IMR-90 (cell line): ENCODE results near the gene CACNA2D3. TPM values are rescaled to one million over a fixed set of nuclear protein-coding genes. Genes with fewer than 3 reads are reported as not detected.

Experiments used
- ATAC-seq: fragments of 200-7000 bp; cut with Tn5 transposase; 2 replicates; pipeline ENCODE4 v1.9.1; 2020; ENCODE audit warnings: low read depth, mild to moderate bottlenecking, moderate library complexity
- BruUV-seq: library from RNA; stranded (reverse); fragments of 400-500 nt; replicated peaks from 2 replicates; lab custom pipeline; 2021; lab: Mats Ljungman, UMichigan
- CTCF ChIA-PET: fragments of 300-600 bp; formaldehyde crosslinking; extraction: SDS; loops from one replicate; lab custom pipeline; 2021; ENCODE audit warnings: antibody characterized with exemption; lab: Yijun Ruan, JAX
- POLR2A ChIA-PET: fragments of 300-600 bp; sonication (Branson Sonifier 250); formaldehyde crosslinking; loops from one replicate; lab custom pipeline; 2022; ENCODE audit warnings: antibody characterized with exemption; ENCODE audit not compliant: unreplicated experiment; lab: Charles Lee
- DNase-seq: peaks from one replicate; pipeline ENCODE4 v3.0.0; 2013
- H2AFZ ChIP-seq: replicated peaks from 2 replicates; pipeline ENCODE3; 2013; ENCODE audit warnings: low read length, mild to moderate bottlenecking; ENCODE audit not compliant: poor library complexity
- H2AK5ac ChIP-seq: 2 replicates; pipeline ENCODE4 v1.6.1; 2013; ENCODE audit warnings: low read depth, low read length, inconsistent platforms
- H2AK9ac ChIP-seq: replicated peaks from 2 replicates; pipeline ENCODE3; 2013; ENCODE audit warnings: mild to moderate bottlenecking, low read depth, low read length, moderate library complexity; ENCODE audit not compliant: poor library complexity
- H2BK120ac ChIP-seq: 2 replicates; pipeline ENCODE4 v1.6.1; 2013; ENCODE audit warnings: low read depth, low read length, inconsistent platforms
- H2BK15ac ChIP-seq: 3 replicates; pipeline ENCODE4 v1.6.1; 2013; ENCODE audit warnings: low read depth, low read length, inconsistent platforms
- H2BK20ac ChIP-seq: 2 replicates; pipeline ENCODE4 v1.6.1; 2013; ENCODE audit warnings: low read depth, mild to moderate bottlenecking, inconsistent platforms, low read length, moderate library complexity
- H2BK5ac ChIP-seq: 2 replicates; pipeline ENCODE4 v1.6.1; 2013; ENCODE audit warnings: mild to moderate bottlenecking, low read depth, low read length, inconsistent platforms; ENCODE audit not compliant: poor library complexity, severe bottlenecking
- H3K14ac ChIP-seq: replicated peaks from 2 replicates; pipeline ENCODE4 v1.6.1; 2013; ENCODE audit warnings: low read depth, low read length, inconsistent platforms
- H3K18ac ChIP-seq: 2 replicates; pipeline ENCODE4 v1.6.1; 2013; ENCODE audit warnings: low read depth, low read length, control low read depth
- H3K23ac ChIP-seq: 2 replicates; pipeline ENCODE4 v1.6.1; 2013; ENCODE audit warnings: low read depth, low read length, inconsistent platforms
- H3K27ac ChIP-seq: 2 replicates; pipeline ENCODE4 v1.5.1; 2013; ENCODE audit warnings: mild to moderate bottlenecking, control low read depth, low read length; ENCODE audit not compliant: insufficient read depth
- H3K27me3 ChIP-seq: 2 replicates; pipeline ENCODE4 v1.6.1; 2013; ENCODE audit warnings: low read length; ENCODE audit not compliant: control insufficient read depth, insufficient read depth
- H3K36me3 ChIP-seq: 2 replicates; pipeline ENCODE4 v1.6.1; 2013; ENCODE audit warnings: low read length, mixed read lengths; ENCODE audit not compliant: control insufficient read depth, insufficient read depth
- H3K4ac ChIP-seq: 2 replicates; pipeline ENCODE4 v1.6.1; 2013; ENCODE audit warnings: low read depth, low read length, inconsistent platforms
- H3K4me1 ChIP-seq: 2 replicates; pipeline ENCODE4 v1.6.1; 2013; ENCODE audit warnings: low read length, mixed read lengths; ENCODE audit not compliant: control insufficient read depth, insufficient read depth
- H3K4me2 ChIP-seq: 2 replicates; pipeline ENCODE4 v1.6.1; 2013; ENCODE audit warnings: low read depth, mild to moderate bottlenecking, control low read depth, low read length, moderate library complexity
- H3K4me3 ChIP-seq: 2 replicates; pipeline ENCODE4 v1.5.1; 2013; ENCODE audit warnings: low read depth, mild to moderate bottlenecking, control low read depth, low read length, moderate library complexity; ENCODE audit not compliant: insufficient read depth
- H3K56ac ChIP-seq: 2 replicates; pipeline ENCODE4 v1.6.1; 2013; ENCODE audit warnings: low read length, inconsistent platforms; ENCODE audit not compliant: insufficient read depth; ENCODE audit errors: extremely low read depth
- H3K79me1 ChIP-seq, 2 experiments: 2 replicates each; pipeline ENCODE4 v1.6.1; 2013; ENCODE audit warnings: low read length in 2 of 2, inconsistent platforms in 1 of 2, low read depth in 1 of 2
- H3K9ac ChIP-seq: 2 replicates; pipeline ENCODE4 v1.6.1; 2013; ENCODE audit warnings: low read depth, low read length, control low read depth
- H3K9me1 ChIP-seq: 2 replicates; pipeline ENCODE4 v1.6.1; 2013; ENCODE audit warnings: low read length, inconsistent platforms; ENCODE audit not compliant: insufficient read depth
- H3K9me3 ChIP-seq: 2 replicates; pipeline ENCODE4 v1.6.1; 2013; ENCODE audit warnings: low read length; ENCODE audit not compliant: control insufficient read depth, insufficient read depth
- H4K20me1 ChIP-seq: 2 replicates; pipeline ENCODE4 v1.6.1; 2013; ENCODE audit warnings: low read length, inconsistent platforms; ENCODE audit not compliant: insufficient read depth
- H4K5ac ChIP-seq: 2 replicates; pipeline ENCODE4 v1.6.1; 2013; ENCODE audit warnings: mild to moderate bottlenecking, low read depth, low read length, control low read depth
- H4K8ac ChIP-seq, 2 experiments: 2 replicates each; pipeline ENCODE4 v1.6.1; 2013; ENCODE audit warnings: low read depth in 2 of 2, low read length in 2 of 2, control low read depth in 1 of 2, inconsistent platforms in 1 of 2
- H4K91ac ChIP-seq: 2 replicates; pipeline ENCODE4 v1.6.1; 2013; ENCODE audit warnings: low read depth, low read length, inconsistent platforms; ENCODE audit not compliant: insufficient read depth
- BHLHE40 ChIP-seq: fragments of 150-350 bp; IDR thresholded peaks from 2 replicates; pipeline ENCODE4 v1.6.1; 2016; ENCODE audit warnings: mild to moderate bottlenecking, low read depth, low read length
- CEBPB ChIP-seq: IDR thresholded peaks from 2 replicates; pipeline ENCODE4 v1.6.1; 2012; ENCODE audit warnings: low read depth, low read length, improper control_type of control experiment
- CHD1 ChIP-seq: IDR thresholded peaks from 2 replicates; pipeline ENCODE4 v1.6.1; 2012; ENCODE audit warnings: low read depth, low read length, improper control_type of control experiment
- CTCF ChIP-seq: conservative IDR thresholded peaks from 2 replicates; pipeline ENCODE4 v1.5.1; 2012; ENCODE audit warnings: mild to moderate bottlenecking, low read depth, low read length, improper control_type of control experiment
- ELK1 ChIP-seq: fragments of 150-350 bp; IDR thresholded peaks from 2 replicates; pipeline ENCODE4 v1.6.1; 2016; ENCODE audit warnings: low read depth, mild to moderate bottlenecking, low read length, moderate library complexity, borderline replicate concordance
- MAFK ChIP-seq: IDR thresholded peaks from 2 replicates; pipeline ENCODE4 v1.6.1; 2012; ENCODE audit warnings: low read depth, low read length, improper control_type of control experiment
- MAZ ChIP-seq: IDR thresholded peaks from 2 replicates; pipeline ENCODE4 v1.6.1; 2012; ENCODE audit warnings: low read depth, mild to moderate bottlenecking, low read length, improper control_type of control experiment, moderate library complexity, borderline replicate concordance
- MXI1 ChIP-seq: IDR thresholded peaks from 2 replicates; pipeline ENCODE4 v1.6.1; 2012; ENCODE audit warnings: low read depth, mild to moderate bottlenecking, low read length, moderate library complexity, borderline replicate concordance
- POLR2A ChIP-seq: IDR thresholded peaks from 2 replicates; pipeline ENCODE4 v1.6.1; 2012; ENCODE audit warnings: mild to moderate bottlenecking, low read depth, low read length
- RAD21 ChIP-seq: IDR thresholded peaks from 2 replicates; pipeline ENCODE4 v1.6.1; 2012; ENCODE audit warnings: low read length, improper control_type of control experiment
- RCOR1 ChIP-seq: IDR thresholded peaks from 2 replicates; pipeline ENCODE4 v1.6.1; 2012; ENCODE audit warnings: mild to moderate bottlenecking, low read length, improper control_type of control experiment; ENCODE audit not compliant: insufficient replicate concordance
- RFX5 ChIP-seq: IDR thresholded peaks from 2 replicates; pipeline ENCODE4 v1.8.0; 2012; ENCODE audit warnings: low read depth, mild to moderate bottlenecking, low read length, moderate library complexity
- SMC3 ChIP-seq: fragments of 150-350 bp; IDR thresholded peaks from 2 replicates; pipeline ENCODE4 v1.6.1; 2016; ENCODE audit warnings: low read depth, mild to moderate bottlenecking, antibody characterized with exemption, low read length, moderate library complexity
- USF2 ChIP-seq: fragments of 150-350 bp; IDR thresholded peaks from 2 replicates; pipeline ENCODE4 v1.6.1; 2017; ENCODE audit warnings: mild to moderate bottlenecking, antibody characterized with exemption, low read length, low read depth
- WGBS, 2 experiments: methylation state at CpG; one replicate each; pipeline versions ENCODE4 v1.1.5 to v1.1.7; 2013; ENCODE audit warnings: missing lambda C conversion rate in 2 of 2; ENCODE audit not compliant: insufficient read length in 1 of 2; ENCODE audit errors: extremely low coverage in 2 of 2; 5-methylcytosine and 5-hydroxymethylcytosine counted together
- dilution Hi-C: fragments of 300-500 bp; cut with HindIII; formaldehyde crosslinking; loops from one replicate; pipeline ENCODE4 v1.14.3; 2018; ENCODE audit warnings: low sequenced_read_pairs; ENCODE audit not compliant: unreplicated experiment
- in situ Hi-C: fragments of 300-500 bp; cut with MboI; formaldehyde crosslinking; loops from 3 replicates; pipeline ENCODE4 v1.14.3; 2019; ENCODE audit warnings: low sequenced_read_pairs, inconsistent platforms, mixed read lengths
- intact Hi-C: fragments of 100-400 bp; cut with micrococcal nuclease; formaldehyde crosslinking; loops from 2 replicates; pipeline ENCODE4 v1.10.0; 2022
- polyA plus RNA-seq, 3 experiments: library from polyadenylated mRNA; depleted of rRNA; stranded (reverse); fragments of >200 nt; gene quantifications; 2 replicates each; pipeline ENCODE4 v1.2.3, GENCODE V29; 2012; ENCODE audit warnings: low replicate concordance in 1 of 3
- total RNA-seq: library from RNA; depleted of rRNA; stranded (reverse); fragments of >200 nt; gene quantifications from 2 replicates; pipeline ENCODE4 v1.2.3, GENCODE V29; 2012

The CACNA2D3 gene
- total and polyA plus RNA-seq, 2 of the 4 experiments (the other 2 are of a cell fraction), result 0.36 to 0.41 TPM

GRCh38 chr3:54309601-54310000 is 187.2 kb downstream of the CACNA2D3 start:
- Histone ChIP-seq H3K14ac (no peak overlapping the region), H2BK5ac (no peak overlapping the region), H4K20me1 (no peaks in the 10 kb centered on the region), H4K91ac (no peak overlapping the region), H3K27ac (no peak overlapping the region), H2BK120ac (no peak overlapping the region), H3K79me1 (no peaks in the 10 kb centered on the region), H2AK9ac (no peak overlapping the region), H3K9ac (no peak overlapping the region), H3K9me3 (peaks cover 16% of the 10 kb centered on the region), H4K8ac (no peak overlapping the region), H2BK20ac (no peak overlapping the region), H2AFZ (no peak overlapping the region), H3K4ac (no peak overlapping the region), H3K27me3 (no peaks in the 10 kb centered on the region), H3K9me1 (no peaks in the 10 kb centered on the region), H3K4me1 (no peaks in the 10 kb centered on the region), H3K4me2 (no peak overlapping the region), H3K18ac (no peak overlapping the region), H4K5ac (no peak overlapping the region), H2AK5ac (no peak overlapping the region), H3K56ac (no peak overlapping the region), H3K36me3 (no peaks in the 10 kb centered on the region), H3K4me3 (no peak overlapping the region), H2BK15ac (no peak overlapping the region), H3K23ac (no peak overlapping the region)
- ChIA-PET CTCF (no interaction called here), POLR2A (no interaction called here)
- no TSS peak for BruUV-seq
- TF ChIP-seq MXI1 (no peak), RFX5 (no peak), CHD1 (no peak), MAFK (no peak), BHLHE40 (no peak), ELK1 (no peak), POLR2A (no peak), SMC3 (no peak), CEBPB (no peak), MAZ (no peak), RCOR1 (no peak), USF2 (no peak), RAD21 (no peak), CTCF (no peak)
- intact Hi-C loops (no loop called here), dilution Hi-C loops (no loop called here), in situ Hi-C loops (no loop called here)
- WGBS, 2 experiments, result 6% methylated on average over 3 of the region's 6 CpGs; no CpG with 5 or more reads in 1 of the 2 experiments
- ATAC-seq (no peak), DNase-seq (no peak)
